Parietal lobe (tissue), 1 donor: ENCODE results near the gene TCTA. TPM values are rescaled to one million over a fixed set of nuclear protein-coding genes. Genes with fewer than 3 reads are reported as not detected.

Experiments
- total RNA-seq: library from RNA; depleted of rRNA; stranded (reverse); fragments of >200 nt; gene quantifications from one replicate; pipeline ENCODE4 v1.2.3, GENCODE V29; 2014

The TCTA gene, protein sequence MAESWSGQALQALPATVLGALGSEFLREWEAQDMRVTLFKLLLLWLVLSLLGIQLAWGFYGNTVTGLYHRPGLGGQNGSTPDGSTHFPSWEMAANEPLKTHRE
- 14.7 TPM for total RNA-seq

DNA sequence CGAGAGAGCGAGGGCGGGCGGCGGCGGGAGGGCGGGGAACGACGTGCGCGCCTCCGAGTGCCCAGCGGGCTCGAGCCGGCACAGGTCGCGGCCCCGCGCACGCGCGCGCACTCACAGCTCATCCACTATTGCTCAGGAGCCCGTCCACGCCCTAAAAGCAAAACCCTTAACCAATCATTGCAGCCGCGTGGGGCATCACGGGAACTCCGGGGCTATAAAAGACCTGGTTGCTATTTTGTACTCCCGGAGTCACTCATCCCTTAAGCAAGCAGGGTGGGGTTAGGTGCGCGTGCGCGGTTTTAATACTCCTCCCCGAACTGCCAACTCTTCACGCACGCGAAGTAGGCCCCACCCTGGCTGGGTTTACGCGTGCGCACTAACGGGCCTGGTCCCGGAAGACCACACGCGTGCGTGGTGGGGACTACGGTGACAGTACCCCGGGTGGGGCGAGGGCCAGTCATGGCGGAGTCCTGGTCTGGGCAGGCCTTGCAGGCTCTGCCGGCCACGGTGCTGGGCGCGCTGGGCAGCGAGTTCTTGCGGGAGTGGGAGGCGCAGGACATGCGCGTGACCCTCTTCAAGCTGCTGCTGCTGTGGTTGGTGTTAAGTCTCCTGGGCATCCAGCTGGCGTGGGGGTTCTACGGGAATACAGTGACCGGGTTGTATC lies at the start of gene TCTA, which contains the start of gene RHOA:
TCTA (plus strand) TSS at position 456 of the 664 bp plus-strand sequence; CDS start at position 460, 4 bp downstream.
RHOA (minus strand) TSS at position 9 of the 664 bp plus-strand sequence. CDS start 36,387 bp downstream, outside the sequence.

DNA sequence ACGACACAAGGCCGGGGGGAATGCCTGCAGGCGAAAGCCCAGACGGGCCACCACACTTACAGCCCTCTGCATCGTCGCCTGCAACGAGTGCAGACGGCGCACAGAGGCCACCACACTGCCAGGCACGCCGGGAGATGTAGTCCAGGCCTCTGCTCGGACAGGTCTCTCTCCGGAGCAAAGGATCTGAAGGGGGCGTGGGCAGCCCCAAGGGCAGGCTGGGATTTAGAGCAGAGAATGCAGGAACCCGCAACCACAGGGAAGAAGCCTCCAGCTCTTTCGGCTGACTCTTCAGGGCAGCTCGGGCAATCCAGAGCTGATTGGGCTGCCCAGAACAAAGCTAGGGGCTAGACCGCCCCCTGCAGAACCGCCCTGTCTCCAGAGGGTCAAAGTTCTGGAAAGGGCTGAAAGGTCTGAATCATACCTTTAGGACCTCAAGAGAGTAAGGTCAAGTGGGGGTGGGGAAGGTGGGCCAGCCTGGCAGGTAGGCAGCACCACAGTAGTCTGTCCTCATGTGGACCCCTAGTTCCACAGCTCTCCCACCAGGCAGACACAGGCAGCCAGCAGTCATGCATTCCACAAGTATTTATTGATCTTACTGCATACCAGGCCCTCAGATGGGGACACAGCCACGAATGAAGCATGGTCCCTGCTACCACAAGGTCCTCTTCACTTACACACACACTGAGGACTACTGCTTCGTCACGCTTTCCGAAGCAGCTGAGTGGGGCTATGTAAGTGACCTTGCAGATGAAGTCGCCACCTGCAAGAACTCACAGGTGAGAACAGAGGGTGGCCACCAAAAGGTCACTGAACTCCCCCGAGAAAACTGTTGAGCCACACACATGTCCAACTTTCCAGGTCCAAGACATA lies 10.4 kb downstream of the TCTA start, which contains the start of gene AMT:
AMT (minus strand) TSS at position 95 of the 870 bp plus-strand sequence; CDS start at position 72, 23 bp downstream.

Other genes with a start within 250 kb of the TCTA start
- gene CCDC71, start 246.1 kb upstream of the TCTA start, total RNA-seq = 24.7 TPM
- 11.0 TPM for gene KLHDC8B, start 240.8 kb upstream of the TCTA start, total RNA-seq
- 8.5 TPM for gene C3orf62, start 135.2 kb upstream of the TCTA start, total RNA-seq
- 48.8 TPM for gene USP4, start 72.4 kb upstream of the TCTA start, total RNA-seq
- 62.0 TPM for gene GPX1, start 54.1 kb upstream of the TCTA start, total RNA-seq
- gene RHOA, start 447 bp upstream of the TCTA start, total RNA-seq = 111 TPM
- gene AMT, start 10.1 kb downstream of the TCTA start, total RNA-seq = 2.5 TPM
- 14.7 TPM for gene NICN1, start 16.9 kb downstream of the TCTA start, total RNA-seq
- gene DAG1, start 57.8 kb downstream of the TCTA start, total RNA-seq = 30.7 TPM
- 23.5 TPM for gene BSN, start 142.1 kb downstream of the TCTA start, total RNA-seq